GM18520 (cell line): ENCODE data around the gene PDE4B.
"Not testable (repeated sequence)": the region's sequence is repeated elsewhere in the genome, so short reads cannot be mapped to it uniquely, and the experiment has no call there.

Experiments
- ATAC-seq: cut with Tn5 transposase; IDR thresholded peaks from one replicate; pipeline ENCODE4 v1.9.1; 2021; ENCODE audit not compliant: unreplicated experiment

The PDE4B gene

DNA sequence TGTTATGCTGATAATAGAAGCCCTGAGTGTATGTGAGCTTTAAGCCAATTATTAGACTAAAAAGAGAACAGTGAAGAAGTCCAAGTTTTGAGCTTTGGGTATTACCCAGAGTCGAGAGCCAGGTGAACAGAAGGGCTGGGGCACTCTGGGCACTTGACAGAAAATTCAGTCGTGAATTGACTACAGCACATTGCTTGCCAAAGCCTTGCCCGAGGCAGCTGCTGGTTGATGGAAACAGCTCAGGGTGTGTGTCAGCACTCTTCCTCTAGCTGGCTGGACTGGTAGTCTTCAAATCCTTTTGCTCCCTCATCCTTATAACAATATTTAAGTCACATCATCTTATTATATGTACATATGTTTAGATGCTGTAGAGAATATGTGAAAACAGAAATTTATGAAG lies 21.3 kb downstream of the PDE4B start:
- no peak for ATAC-seq

GRCh38 chr1:65814752-65815151 lies 22.1 kb downstream of the PDE4B start:
- ATAC-seq: no peak

GRCh38 chr1:65817891-65818290 lies 25.2 kb downstream of the PDE4B start:
- ATAC-seq: no peak

GRCh38 chr1:65818966-65819365 lies 26.3 kb downstream of the PDE4B start:
- ATAC-seq: no peak

DNA sequence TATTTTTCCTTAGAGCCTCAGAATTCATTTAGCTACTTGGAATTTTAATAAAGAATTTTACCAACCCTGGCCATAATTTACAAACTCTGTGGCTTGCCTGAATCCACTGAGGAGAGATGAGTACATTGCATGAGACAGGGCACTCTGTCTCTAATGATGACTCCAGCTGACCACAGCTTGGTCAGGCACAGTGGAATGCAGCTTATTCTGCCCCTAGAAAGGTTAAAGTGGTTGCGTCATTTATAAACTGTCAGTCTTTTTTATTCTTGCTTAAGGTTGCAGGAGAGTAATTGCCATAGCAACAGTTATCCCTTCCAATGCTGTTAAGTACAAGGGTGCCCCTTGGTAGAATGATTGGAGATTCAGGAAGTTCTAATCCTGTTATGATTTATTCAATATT lies 28.3 kb downstream of the PDE4B start:
- ATAC-seq: no peak

GRCh38 chr1:65821386-65821785 lies 28.7 kb downstream of the PDE4B start:
- no peak for ATAC-seq

DNA sequence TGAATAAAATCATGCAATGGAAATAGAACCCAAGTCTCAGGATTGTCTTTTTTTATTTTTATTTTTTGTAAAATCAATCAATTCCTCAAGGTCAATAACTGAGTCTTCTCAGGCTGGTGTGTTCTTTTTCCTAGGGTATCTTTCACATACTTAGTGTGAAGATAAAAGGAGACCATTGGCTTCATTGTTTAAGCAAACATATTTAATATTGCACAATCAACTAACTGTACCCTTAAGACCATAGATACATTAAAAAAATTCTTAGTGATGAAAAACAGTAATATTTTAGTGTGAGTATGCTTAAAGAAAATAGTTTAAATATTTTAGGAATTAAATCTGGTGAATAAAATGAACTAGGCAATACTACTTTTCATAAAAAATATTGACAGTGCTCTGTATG lies 31.4 kb downstream of the PDE4B start:
- no peak for ATAC-seq

DNA sequence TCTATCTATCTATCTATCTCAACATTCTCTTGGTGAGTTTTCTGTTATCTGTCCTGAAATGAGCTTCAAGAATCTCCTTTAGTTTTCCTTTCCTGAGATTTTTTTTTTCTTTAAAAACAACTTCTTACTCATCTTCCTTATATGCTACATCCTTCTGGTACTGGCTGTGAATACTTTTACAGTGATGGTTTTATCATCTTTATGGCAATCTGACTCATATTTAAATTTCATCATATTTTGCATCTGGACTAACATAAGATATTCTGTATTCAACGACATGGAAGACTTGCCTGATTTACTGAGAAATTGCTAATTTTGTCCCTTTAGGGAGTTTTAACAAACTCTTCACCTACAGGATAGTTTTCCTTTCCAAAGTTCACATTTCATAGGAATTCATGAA lies 33.0 kb downstream of the PDE4B start:
- ATAC-seq: no peak

DNA sequence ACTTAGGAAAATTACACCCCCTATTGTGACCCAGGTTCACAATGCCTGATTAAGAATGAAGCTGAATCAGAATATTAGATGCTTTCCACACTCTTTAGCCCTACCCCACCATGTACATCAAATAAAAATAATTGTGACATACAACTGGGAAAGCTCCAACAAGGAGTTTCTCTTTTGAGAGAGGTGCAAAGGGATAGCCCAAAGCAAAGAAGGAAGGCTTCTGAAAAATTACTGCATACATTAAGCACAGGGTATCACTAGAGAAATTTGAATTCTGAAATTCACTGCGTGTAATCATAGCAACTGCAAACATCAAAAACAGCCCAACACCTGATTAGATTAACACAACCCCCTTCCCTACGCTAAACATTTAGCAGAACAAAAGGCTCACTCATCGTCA lies 34.1 kb downstream of the PDE4B start:
- ATAC-seq: no peak

DNA sequence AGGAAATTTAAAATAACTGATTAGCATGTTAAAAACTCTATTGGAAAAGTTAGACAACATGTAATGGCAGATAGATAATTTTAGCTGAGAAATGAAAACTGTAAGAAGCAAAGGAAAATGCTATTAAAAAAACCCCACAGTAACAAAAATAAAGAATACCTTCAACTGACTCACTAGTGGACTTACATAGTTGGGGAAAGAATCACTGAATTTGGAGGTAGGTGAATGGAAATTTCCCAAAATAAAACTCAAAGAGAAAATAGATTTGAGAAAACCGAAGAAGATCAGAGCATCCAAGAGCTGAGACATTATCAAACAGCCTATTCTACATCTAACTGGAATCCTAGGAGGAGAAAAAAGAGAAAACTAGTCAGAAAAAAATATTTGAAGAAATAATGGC lies 34.7 kb downstream of the PDE4B start:
- ATAC-seq: no peak

- ATAC-seq: peak; percentile 90
Measured at GRCh38 chr1:65830306-65830705, 37.6 kb downstream of the PDE4B start.

DNA sequence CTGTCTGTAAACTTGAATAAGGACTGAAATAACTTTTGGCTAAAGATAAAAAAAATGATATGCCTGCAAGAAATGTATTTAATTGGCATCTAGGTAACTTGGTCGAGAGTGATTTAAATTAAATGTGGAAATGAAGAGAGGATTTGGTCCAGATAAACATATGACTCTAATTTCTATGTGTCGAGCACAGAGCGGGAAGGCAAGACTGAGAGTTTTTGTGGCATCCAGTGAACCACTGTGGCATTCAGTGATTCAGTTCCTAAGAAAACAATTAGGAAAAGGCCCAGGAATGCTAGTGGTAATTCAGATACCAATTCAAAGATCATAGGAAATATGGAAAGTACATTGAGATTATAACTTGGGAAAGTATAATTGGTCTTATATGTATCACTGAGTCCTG lies 39.6 kb downstream of the PDE4B start:
- ATAC-seq: no peak

- no peak for ATAC-seq
Measured at GRCh38 chr1:65836686-65837085, 44.0 kb downstream of the PDE4B start.

GRCh38 chr1:65840683-65841082 lies 48.0 kb downstream of the PDE4B start:
- ATAC-seq: no peak

- no peak for ATAC-seq
Measured at GRCh38 chr1:65844296-65844695, 51.6 kb downstream of the PDE4B start.

- ATAC-seq: no peak
Measured at GRCh38 chr1:65844821-65845534, 52.3 kb downstream of the PDE4B start.

DNA sequence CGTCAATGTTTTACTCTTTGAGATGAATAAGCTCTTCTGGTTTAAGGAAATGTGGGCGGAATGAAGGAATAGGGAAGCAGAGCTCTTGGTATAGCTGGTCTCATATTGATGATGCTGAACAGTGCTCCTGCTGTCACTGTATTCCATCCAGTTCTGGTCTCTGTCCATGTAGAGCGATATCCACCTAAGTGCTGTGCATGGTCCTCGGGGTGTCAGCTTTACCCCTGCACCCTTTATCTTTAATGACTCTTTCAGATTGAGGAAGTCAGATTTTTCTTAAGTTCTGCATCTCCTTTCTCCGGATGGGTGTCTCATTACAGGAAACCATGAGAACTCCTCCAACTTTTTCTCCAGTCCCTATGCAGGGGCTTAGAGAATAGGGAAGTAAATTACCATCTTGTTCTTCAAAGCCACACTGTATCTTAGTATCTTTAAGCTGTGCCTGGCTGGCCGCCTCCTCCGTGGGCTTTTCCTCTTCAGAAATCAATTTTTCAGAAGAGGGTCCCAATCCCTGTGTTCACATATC lies 52.9 kb downstream of the PDE4B start:
- ATAC-seq: no peak

GRCh38 chr1:65846866-65847265 lies 54.2 kb downstream of the PDE4B start:
- ATAC-seq: no peak

DNA sequence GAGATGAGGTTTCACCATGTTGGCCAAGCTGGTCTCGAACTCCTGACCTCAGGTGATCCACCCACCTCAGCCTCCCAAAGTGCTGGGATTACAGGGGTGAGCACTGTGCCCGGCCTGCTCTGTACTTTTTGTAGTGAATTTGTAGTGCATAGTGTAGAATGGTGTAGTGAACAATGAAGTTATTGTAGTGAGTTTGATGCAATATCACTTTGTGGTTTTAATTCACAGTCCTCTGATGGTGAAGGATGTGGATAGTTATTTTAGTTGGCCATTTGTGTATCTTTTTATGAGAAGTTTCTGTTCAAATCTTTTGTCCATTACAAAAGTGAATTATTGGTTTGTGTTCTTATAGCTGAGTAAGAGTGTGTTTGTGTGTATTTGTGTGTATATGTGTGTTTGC lies 57.6 kb downstream of the PDE4B start:
- ATAC-seq: no peak

GRCh38 chr1:65856591-65856990 lies 63.9 kb downstream of the PDE4B start:
- ATAC-seq: not testable (repeated sequence)

DNA sequence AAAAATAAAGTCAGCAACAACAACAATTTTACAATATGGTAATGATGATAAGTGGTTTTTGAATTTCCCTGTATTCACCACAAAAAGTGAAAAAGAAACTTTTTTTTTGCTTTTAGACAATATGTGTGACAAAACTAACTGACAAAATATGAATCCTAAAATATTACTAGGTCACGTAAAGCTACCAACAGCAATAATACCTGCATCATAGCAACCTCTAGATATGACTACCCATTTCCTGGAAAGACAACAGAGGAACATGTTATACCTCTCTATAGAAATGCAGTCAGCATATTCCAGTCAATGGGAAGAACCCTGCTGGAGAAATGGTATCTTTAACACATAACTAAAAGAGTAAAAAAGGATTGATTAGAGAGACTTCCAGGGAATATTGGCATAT lies 73.7 kb downstream of the PDE4B start:
- peak; percentile 84 for ATAC-seq

- no peak for ATAC-seq
Measured at GRCh38 chr1:65872301-65872700, 79.6 kb downstream of the PDE4B start.

- ATAC-seq: not testable (repeated sequence)
Measured at GRCh38 chr1:65878342-65878741, 85.6 kb downstream of the PDE4B start.
